SK-N-SH treated with all-trans-retinoic acid at 6 μM for 48 hours (cell line): ENCODE measurements around the gene NTM.

Source experiments
- ATAC-seq: fragments of 200-7000 bp; cut with Tn5 transposase; 3 replicates; pipeline ENCODE4 v1.9.1; 2020; ENCODE audit warnings: mild to moderate bottlenecking, moderate library complexity
- ARNTL ChIP-seq: fragments of 450-650 bp; formaldehyde crosslinking; IDR thresholded peaks from 2 replicates; pipeline ENCODE4 v1.5.0; 2020; ENCODE audit warnings: low read depth, mild to moderate bottlenecking, moderate library complexity, borderline replicate concordance
- BACH2 ChIP-seq: fragments of 250-450 bp; sonication (Bioruptor Pico); IDR thresholded peaks from 2 replicates; pipeline ENCODE4 v1.9.0; 2021; ENCODE audit warnings: mild to moderate bottlenecking, borderline replicate concordance
- CSDC2 ChIP-seq: fragments of 250-450 bp; sonication (Bioruptor Pico); IDR thresholded peaks from 2 replicates; pipeline ENCODE4 v1.5.0; 2020; ENCODE audit warnings: mild to moderate bottlenecking, moderate library complexity
- ESRRG ChIP-seq: fragments of 250-450 bp; sonication (Bioruptor Pico); IDR thresholded peaks from 2 replicates; pipeline ENCODE4 v1.6.1; 2021; ENCODE audit warnings: mild to moderate bottlenecking
- GLIS3 ChIP-seq: fragments of 250-450 bp; sonication (Bioruptor Pico); IDR thresholded peaks from 2 replicates; pipeline ENCODE4 v1.5.0; 2020; ENCODE audit warnings: mild to moderate bottlenecking, moderate library complexity
- ISL1 ChIP-seq: fragments of 250-450 bp; sonication (Bioruptor Pico); IDR thresholded peaks from 2 replicates; pipeline ENCODE4 v2.1.2; 2022; ENCODE audit warnings: mild to moderate bottlenecking, moderate library complexity
- OSR1 ChIP-seq: fragments of 250-450 bp; sonication (Bioruptor Pico); IDR thresholded peaks from 2 replicates; pipeline ENCODE4 v1.8.0; 2022; ENCODE audit warnings: moderate library complexity, mild to moderate bottlenecking, inconsistent platforms
- PPARA ChIP-seq: fragments of 250-450 bp; sonication (Bioruptor Pico); IDR thresholded peaks from 2 replicates; pipeline ENCODE4 v1.5.0; 2020; ENCODE audit warnings: mild to moderate bottlenecking, borderline replicate concordance
- RARB ChIP-seq: fragments of 250-450 bp; sonication (Bioruptor Pico); IDR thresholded peaks from 2 replicates; pipeline ENCODE4 v1.8.0; 2021; ENCODE audit warnings: mild to moderate bottlenecking, moderate library complexity
- SNAI2 ChIP-seq: fragments of 250-450 bp; sonication (Bioruptor Pico); IDR thresholded peaks from 2 replicates; pipeline ENCODE4 v1.5.0; 2020; ENCODE audit warnings: mild to moderate bottlenecking, moderate library complexity
- TCF4 ChIP-seq: fragments of 250-450 bp; sonication (Bioruptor Pico); IDR thresholded peaks from 2 replicates; pipeline ENCODE4 v1.8.0; 2021; ENCODE audit warnings: mild to moderate bottlenecking, moderate library complexity, borderline replicate concordance
- TOX ChIP-seq: fragments of 250-450 bp; sonication (Bioruptor Pico); IDR thresholded peaks from 2 replicates; pipeline ENCODE4 v1.8.0; 2021; ENCODE audit warnings: mild to moderate bottlenecking, moderate library complexity, borderline replicate concordance
- ZC3H10 ChIP-seq: fragments of 250-450 bp; sonication (Bioruptor Pico); IDR thresholded peaks from 2 replicates; pipeline ENCODE4 v1.5.1; 2021; ENCODE audit warnings: mild to moderate bottlenecking, moderate library complexity
- ZFP30 ChIP-seq: fragments of 450-650 bp; formaldehyde crosslinking; IDR thresholded peaks from 2 replicates; pipeline ENCODE4 v1.5.0; 2022; ENCODE audit warnings: mild to moderate bottlenecking, moderate library complexity
- ZNF565 ChIP-seq: fragments of 450-650 bp; formaldehyde crosslinking; conservative IDR thresholded peaks from 2 replicates; pipeline ENCODE4 v1.5.0; 2020; ENCODE audit warnings: low read depth, mild to moderate bottlenecking, moderate library complexity
- ZNF70 ChIP-seq: fragments of 450-650 bp; formaldehyde crosslinking; IDR thresholded peaks from 2 replicates; pipeline ENCODE4 v1.5.0; 2020; ENCODE audit warnings: mild to moderate bottlenecking, moderate library complexity
- ZNF8 ChIP-seq: fragments of 450-650 bp; formaldehyde crosslinking; IDR thresholded peaks from 2 replicates; pipeline ENCODE4 v1.5.0; 2020; ENCODE audit warnings: mild to moderate bottlenecking, moderate library complexity
- TF ChIP-seq, protein P1 (sequence below): fragments of 250-450 bp; sonication (Bioruptor Pico); IDR thresholded peaks from 2 replicates; pipeline ENCODE4 v1.5.1; 2021; ENCODE audit warnings: mild to moderate bottlenecking, moderate library complexity
- TF ChIP-seq, protein P2 (sequence below): fragments of 250-450 bp; sonication (Bioruptor Pico); IDR thresholded peaks from 2 replicates; pipeline ENCODE4 v1.8.0; 2021; ENCODE audit warnings: low read depth, mild to moderate bottlenecking, moderate library complexity, borderline replicate concordance
- TF ChIP-seq, protein P3 (sequence below): fragments of 250-450 bp; sonication (Bioruptor Pico); IDR thresholded peaks from 2 replicates; pipeline ENCODE4 v1.8.0; 2020; ENCODE audit warnings: mild to moderate bottlenecking, moderate library complexity, borderline replicate concordance
- TF ChIP-seq, protein P4 (sequence below): fragments of 250-450 bp; sonication (Bioruptor Pico); IDR thresholded peaks from 2 replicates; pipeline ENCODE4 v1.5.1; 2020; ENCODE audit warnings: low read depth, mild to moderate bottlenecking, moderate library complexity
- TF ChIP-seq, protein P5 (sequence below): fragments of 250-450 bp; sonication (Bioruptor Pico); IDR thresholded peaks from 2 replicates; pipeline ENCODE4 v1.5.0; 2020; ENCODE audit warnings: mild to moderate bottlenecking, moderate library complexity

NTM gene

DNA sequence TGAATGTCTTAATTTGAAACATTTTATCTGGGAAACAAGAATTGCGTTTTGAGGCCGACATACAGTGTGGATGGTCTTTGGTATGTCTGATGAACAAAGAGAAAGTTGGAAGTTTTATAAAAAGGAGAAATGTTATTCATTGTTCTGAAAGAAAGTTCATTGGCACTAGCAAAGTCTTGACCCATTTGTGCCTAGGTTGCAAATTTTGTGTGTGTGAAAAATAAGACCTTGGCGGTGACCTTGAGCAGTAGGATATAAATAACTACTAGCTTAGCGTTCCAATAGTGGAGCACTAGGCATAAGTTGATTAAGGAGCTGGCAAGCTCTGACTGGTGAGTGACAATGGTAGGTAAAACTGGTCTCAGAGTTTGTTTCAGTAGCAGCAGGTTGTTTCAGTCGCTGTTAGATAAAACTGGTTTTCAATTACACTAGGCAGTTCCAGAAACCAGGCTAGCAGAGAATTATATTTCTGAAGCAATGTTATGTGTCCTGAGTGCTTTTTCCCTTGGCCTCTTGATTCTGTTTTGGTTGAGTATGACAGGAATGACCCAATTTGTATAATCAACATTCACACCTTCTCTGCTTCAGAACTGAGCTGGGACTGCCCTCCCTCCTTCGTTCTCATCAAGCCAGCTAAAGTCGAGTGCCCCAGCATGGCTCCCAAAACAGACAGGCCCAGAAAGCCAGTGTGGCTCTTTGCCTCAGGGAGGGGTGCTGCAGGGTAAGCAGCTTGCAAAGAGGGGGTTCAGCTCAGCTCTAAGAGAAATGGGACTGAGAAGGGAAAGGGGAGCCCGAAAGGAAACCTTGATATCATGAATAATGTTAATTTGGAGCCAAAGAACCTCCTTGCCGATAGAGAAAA lies 85.7 kb downstream of the NTM start:
- TF ChIP-seq ZNF8 (CRISPR knock-in tag) = no peak
- no peak for TF ChIP-seq BACH2 (CRISPR knock-in tag)
- no peak for TF ChIP-seq TCF4 (CRISPR knock-in tag)
- TF ChIP-seq ARNTL (CRISPR knock-in tag) = no peak
- ATAC-seq = no peak

DNA sequence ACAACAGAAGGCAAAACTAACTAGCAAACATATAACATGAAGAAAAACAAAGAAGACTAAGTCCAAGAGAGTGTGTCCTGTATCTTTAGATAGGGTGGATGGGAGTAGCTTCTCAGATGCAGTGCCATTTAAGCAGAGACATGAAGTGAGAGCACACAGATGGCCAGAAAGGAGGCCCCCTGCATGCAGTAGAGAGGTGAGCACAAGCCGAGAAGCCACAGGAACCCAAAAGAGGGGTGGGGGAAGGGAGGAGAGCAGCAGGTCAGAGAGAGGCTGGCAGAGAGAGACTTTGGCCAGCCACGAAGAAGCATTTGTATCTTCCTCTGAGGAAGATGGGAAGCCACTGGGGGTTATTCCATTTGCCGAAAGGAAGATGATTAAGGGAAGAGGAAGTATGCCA lies 86.7 kb downstream of the NTM start:
- TF ChIP-seq ESRRG (CRISPR knock-in tag) (no peak), GLIS3 (CRISPR knock-in tag) (no peak), PPARA (CRISPR knock-in tag) (no peak), BACH2 (CRISPR knock-in tag) (no peak), ZNF70 (CRISPR knock-in tag) (no peak), ZNF565 (no peak), SNAI2 (no peak), ZFP30 (CRISPR knock-in tag) (no peak), ZC3H10 (CRISPR knock-in tag) (no peak), ISL1 (CRISPR knock-in tag) (no peak), ZNF8 (CRISPR knock-in tag) (no peak), TOX (CRISPR knock-in tag) (no peak)
- TF ChIP-seq, protein P1, sequence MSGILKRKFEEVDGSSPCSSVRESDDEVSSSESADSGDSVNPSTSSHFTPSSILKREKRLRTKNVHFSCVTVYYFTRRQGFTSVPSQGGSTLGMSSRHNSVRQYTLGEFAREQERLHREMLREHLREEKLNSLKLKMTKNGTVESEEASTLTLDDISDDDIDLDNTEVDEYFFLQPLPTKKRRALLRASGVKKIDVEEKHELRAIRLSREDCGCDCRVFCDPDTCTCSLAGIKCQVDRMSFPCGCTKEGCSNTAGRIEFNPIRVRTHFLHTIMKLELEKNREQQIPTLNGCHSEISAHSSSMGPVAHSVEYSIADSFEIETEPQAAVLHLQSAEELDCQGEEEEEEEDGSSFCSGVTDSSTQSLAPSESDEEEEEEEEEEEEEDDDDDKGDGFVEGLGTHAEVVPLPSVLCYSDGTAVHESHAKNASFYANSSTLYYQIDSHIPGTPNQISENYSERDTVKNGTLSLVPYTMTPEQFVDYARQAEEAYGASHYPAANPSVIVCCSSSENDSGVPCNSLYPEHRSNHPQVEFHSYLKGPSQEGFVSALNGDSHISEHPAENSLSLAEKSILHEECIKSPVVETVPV = no peak
- TF ChIP-seq, protein P2, sequence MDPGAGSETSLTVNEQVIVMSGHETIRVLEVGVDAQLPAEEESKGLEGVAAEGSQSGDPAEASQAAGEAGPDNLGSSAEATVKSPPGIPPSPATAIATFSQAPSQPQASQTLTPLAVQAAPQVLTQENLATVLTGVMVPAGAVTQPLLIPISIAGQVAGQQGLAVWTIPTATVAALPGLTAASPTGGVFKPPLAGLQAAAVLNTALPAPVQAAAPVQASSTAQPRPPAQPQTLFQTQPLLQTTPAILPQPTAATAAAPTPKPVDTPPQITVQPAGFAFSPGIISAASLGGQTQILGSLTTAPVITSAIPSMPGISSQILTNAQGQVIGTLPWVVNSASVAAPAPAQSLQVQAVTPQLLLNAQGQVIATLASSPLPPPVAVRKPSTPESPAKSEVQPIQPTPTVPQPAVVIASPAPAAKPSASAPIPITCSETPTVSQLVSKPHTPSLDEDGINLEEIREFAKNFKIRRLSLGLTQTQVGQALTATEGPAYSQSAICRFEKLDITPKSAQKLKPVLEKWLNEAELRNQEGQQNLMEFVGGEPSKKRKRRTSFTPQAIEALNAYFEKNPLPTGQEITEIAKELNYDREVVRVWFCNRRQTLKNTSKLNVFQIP (CRISPR knock-in tag) = no peak
- TF ChIP-seq, protein P3, sequence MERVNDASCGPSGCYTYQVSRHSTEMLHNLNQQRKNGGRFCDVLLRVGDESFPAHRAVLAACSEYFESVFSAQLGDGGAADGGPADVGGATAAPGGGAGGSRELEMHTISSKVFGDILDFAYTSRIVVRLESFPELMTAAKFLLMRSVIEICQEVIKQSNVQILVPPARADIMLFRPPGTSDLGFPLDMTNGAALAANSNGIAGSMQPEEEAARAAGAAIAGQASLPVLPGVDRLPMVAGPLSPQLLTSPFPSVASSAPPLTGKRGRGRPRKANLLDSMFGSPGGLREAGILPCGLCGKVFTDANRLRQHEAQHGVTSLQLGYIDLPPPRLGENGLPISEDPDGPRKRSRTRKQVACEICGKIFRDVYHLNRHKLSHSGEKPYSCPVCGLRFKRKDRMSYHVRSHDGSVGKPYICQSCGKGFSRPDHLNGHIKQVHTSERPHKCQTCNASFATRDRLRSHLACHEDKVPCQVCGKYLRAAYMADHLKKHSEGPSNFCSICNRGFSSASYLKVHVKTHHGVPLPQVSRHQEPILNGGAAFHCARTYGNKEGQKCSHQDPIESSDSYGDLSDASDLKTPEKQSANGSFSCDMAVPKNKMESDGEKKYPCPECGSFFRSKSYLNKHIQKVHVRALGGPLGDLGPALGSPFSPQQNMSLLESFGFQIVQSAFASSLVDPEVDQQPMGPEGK (CRISPR knock-in tag) = no peak
- TF ChIP-seq, protein P4, sequence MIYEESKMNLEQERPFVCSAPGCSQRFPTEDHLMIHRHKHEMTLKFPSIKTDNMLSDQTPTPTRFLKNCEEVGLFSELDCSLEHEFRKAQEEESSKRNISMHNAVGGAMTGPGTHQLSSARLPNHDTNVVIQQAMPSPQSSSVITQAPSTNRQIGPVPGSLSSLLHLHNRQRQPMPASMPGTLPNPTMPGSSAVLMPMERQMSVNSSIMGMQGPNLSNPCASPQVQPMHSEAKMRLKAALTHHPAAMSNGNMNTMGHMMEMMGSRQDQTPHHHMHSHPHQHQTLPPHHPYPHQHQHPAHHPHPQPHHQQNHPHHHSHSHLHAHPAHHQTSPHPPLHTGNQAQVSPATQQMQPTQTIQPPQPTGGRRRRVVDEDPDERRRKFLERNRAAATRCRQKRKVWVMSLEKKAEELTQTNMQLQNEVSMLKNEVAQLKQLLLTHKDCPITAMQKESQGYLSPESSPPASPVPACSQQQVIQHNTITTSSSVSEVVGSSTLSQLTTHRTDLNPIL = no peak

DNA sequence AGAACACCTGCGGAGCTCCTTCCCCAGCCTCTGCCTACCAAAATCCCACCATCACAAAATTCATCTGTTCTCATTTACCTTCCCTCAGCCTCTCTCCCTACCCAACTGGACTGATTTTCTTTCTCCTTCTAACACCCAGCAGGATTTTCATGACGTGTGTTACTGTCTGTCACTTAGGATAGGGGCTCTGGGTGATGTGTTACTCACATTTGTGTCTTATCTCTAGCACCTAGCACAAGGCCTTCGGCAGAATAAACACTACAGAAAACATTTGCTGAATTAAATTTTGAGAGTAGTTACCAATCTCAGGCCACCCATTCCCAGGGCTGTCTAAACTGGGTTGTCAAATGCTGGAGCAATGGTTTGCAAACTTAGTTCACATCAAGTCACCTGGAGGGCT lies 88.0 kb downstream of the NTM start:
- ATAC-seq = no peak
- TF ChIP-seq ZNF565 (no peak), GLIS3 (CRISPR knock-in tag) (no peak), SNAI2 (no peak), RARB (no peak), ISL1 (CRISPR knock-in tag) (no peak), CSDC2 (CRISPR knock-in tag) (no peak), ZC3H10 (CRISPR knock-in tag) (no peak), OSR1 (CRISPR knock-in tag) (no peak)
- TF ChIP-seq, protein P5, sequence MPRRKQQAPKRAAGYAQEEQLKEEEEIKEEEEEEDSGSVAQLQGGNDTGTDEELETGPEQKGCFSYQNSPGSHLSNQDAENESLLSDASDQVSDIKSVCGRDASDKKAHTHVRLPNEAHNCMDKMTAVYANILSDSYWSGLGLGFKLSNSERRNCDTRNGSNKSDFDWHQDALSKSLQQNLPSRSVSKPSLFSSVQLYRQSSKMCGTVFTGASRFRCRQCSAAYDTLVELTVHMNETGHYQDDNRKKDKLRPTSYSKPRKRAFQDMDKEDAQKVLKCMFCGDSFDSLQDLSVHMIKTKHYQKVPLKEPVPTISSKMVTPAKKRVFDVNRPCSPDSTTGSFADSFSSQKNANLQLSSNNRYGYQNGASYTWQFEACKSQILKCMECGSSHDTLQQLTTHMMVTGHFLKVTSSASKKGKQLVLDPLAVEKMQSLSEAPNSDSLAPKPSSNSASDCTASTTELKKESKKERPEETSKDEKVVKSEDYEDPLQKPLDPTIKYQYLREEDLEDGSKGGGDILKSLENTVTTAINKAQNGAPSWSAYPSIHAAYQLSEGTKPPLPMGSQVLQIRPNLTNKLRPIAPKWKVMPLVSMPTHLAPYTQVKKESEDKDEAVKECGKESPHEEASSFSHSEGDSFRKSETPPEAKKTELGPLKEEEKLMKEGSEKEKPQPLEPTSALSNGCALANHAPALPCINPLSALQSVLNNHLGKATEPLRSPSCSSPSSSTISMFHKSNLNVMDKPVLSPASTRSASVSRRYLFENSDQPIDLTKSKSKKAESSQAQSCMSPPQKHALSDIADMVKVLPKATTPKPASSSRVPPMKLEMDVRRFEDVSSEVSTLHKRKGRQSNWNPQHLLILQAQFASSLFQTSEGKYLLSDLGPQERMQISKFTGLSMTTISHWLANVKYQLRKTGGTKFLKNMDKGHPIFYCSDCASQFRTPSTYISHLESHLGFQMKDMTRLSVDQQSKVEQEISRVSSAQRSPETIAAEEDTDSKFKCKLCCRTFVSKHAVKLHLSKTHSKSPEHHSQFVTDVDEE (CRISPR knock-in tag) = no peak
- TF ChIP-seq, protein P2 (CRISPR knock-in tag) = no peak
- TF ChIP-seq, protein P4 = no peak
- TF ChIP-seq, protein P3 (CRISPR knock-in tag) = no peak

More for the DNA sequence above, 86.7 kb downstream of the NTM start:
- ATAC-seq = no peak
